H1 (cell line): Measurements from ENCODE around the gene MCF2L2. TPM values are rescaled to one million over a fixed set of nuclear protein-coding genes. Genes with fewer than 3 reads are reported as not detected.

Experiments
- CTCF ChIA-PET: fragments of 300-600 bp; sonication (Branson Sonifier 250); formaldehyde crosslinking; loops from one replicate; lab custom pipeline; 2021; ENCODE audit not compliant: partially characterized antibody; lab: Charles Lee
- POLR2A ChIA-PET: fragments of 300-600 bp; sonication (Branson Sonifier 250); formaldehyde crosslinking; loops from one replicate; lab custom pipeline; 2021; ENCODE audit warnings: inconsistent platforms; ENCODE audit not compliant: partially characterized antibody; lab: Charles Lee
- DNase-seq, 2 experiments: peaks; one replicate each; pipeline versions ENCODE4 v3.0.0 to v3.0.0-alpha.2; 2010 to 2022; ENCODE audit warnings: low spot score in 2 of 2, low read depth in 1 of 2, mixed read lengths in 1 of 2
- FAIRE-seq: peaks from 2 replicates; lab custom pipeline; 2011; peaks lifted over from hg19 to GRCh38; lab: Jason Lieb, UNC
- H2AFZ ChIP-seq: 2 replicates; pipeline ENCODE4 v1.8.1; 2012; ENCODE audit warnings: low read length, inconsistent platforms
- H2AK5ac ChIP-seq: 2 replicates; pipeline ENCODE4 v1.6.1; 2013; ENCODE audit warnings: low read depth, low read length
- H2BK120ac ChIP-seq: replicated peaks from 2 replicates; pipeline ENCODE3; 2013; ENCODE audit warnings: low read depth, low read length, inconsistent platforms
- H2BK12ac ChIP-seq: 2 replicates; pipeline ENCODE4 v1.6.1; 2013; ENCODE audit warnings: low read depth, low read length
- H2BK15ac ChIP-seq: 2 replicates; pipeline ENCODE4 v1.6.1; 2013; ENCODE audit warnings: low read length
- H2BK20ac ChIP-seq: 2 replicates; pipeline ENCODE4 v1.6.1; 2013; ENCODE audit warnings: low read length
- H2BK5ac ChIP-seq: 2 replicates; pipeline ENCODE4 v1.6.1; 2013; ENCODE audit warnings: low read depth, low read length
- H3K14ac ChIP-seq: 2 replicates; pipeline ENCODE4 v1.6.1; 2013; ENCODE audit warnings: inconsistent platforms; ENCODE audit not compliant: insufficient read length
- H3K18ac ChIP-seq: 2 replicates; pipeline ENCODE4 v1.6.1; 2013; ENCODE audit warnings: low read length; ENCODE audit errors: extremely low read depth
- H3K23ac ChIP-seq: 2 replicates; pipeline ENCODE4 v1.6.1; 2013; ENCODE audit warnings: inconsistent platforms; ENCODE audit not compliant: insufficient read length
- H3K23me2 ChIP-seq: 2 replicates; pipeline ENCODE4 v1.6.1; 2013; ENCODE audit warnings: low read depth, low read length
- H3K27ac ChIP-seq: 2 replicates; pipeline ENCODE4 v1.6.1; 2011; ENCODE audit warnings: low read depth, low read length, inconsistent platforms
- H3K27me3 ChIP-seq, 4 experiments: replicated peaks in 1 of 4; 1 replicate in 1 of 4; 2 replicates in 3 of 4; pipeline versions ENCODE4 v1.6.1 to v1.8.1; 2011 to 2013; ENCODE audit warnings: low read length in 3 of 4, mild to moderate bottlenecking in 3 of 4, inconsistent platforms in 2 of 4, mixed read lengths in 2 of 4, moderate library complexity in 1 of 4; ENCODE audit not compliant: control insufficient read depth in 3 of 4, insufficient read depth in 3 of 4; ENCODE audit errors: extremely low read depth in 1 of 4
- H3K36me3 ChIP-seq, 4 experiments: 2 replicates each; pipeline versions ENCODE4 v1.6.1 to v1.8.1; 2011 to 2013; ENCODE audit warnings: mild to moderate bottlenecking in 4 of 4, low read length in 3 of 4, moderate library complexity in 2 of 4, control low read depth in 1 of 4, inconsistent platforms in 1 of 4; ENCODE audit not compliant: insufficient read depth in 4 of 4, control insufficient read depth in 2 of 4
- H3K4ac ChIP-seq: replicated peaks from 2 replicates; pipeline ENCODE3; 2013; ENCODE audit warnings: low read length, low read depth, mixed read lengths, inconsistent platforms; ENCODE audit not compliant: insufficient read length
- H3K4me1 ChIP-seq, 4 experiments: replicated peaks in 1 of 4; 1 replicate in 1 of 4; 2 replicates in 3 of 4; pipeline versions ENCODE4 v1.6.1 to v1.8.1; 2011 to 2013; ENCODE audit warnings: low read length in 3 of 4, inconsistent platforms in 2 of 4, mixed read lengths in 1 of 4; ENCODE audit not compliant: insufficient read depth in 4 of 4, control insufficient read depth in 3 of 4
- H3K4me2 ChIP-seq, 2 experiments: 2 replicates each; pipeline versions ENCODE4 v1.6.1 to v1.8.1; 2011 to 2013; ENCODE audit warnings: low read depth in 2 of 2, low read length in 2 of 2, control low read depth in 1 of 2, inconsistent platforms in 1 of 2, mild to moderate bottlenecking in 1 of 2; ENCODE audit not compliant: insufficient read depth in 1 of 2
- H3K4me3 ChIP-seq, 4 experiments: fragments of 200-600, 300-600 bp in 1 of 4; sonication (generic), shearing (Covaris generic), sonication (Bioruptor Twin) in 1 of 4; 2 replicates each; pipeline versions ENCODE4 v1.5.1 to v1.8.1; 2011 to 2016; ENCODE audit warnings: low read length in 4 of 4, low read depth in 3 of 4, control low read depth in 2 of 4, inconsistent platforms in 2 of 4, mild to moderate bottlenecking in 2 of 4, mixed read lengths in 1 of 4, moderate library complexity in 1 of 4; ENCODE audit not compliant: insufficient read depth in 2 of 4; ENCODE audit errors: extremely low read depth in 1 of 4
- H3K56ac ChIP-seq: replicated peaks from 2 replicates; pipeline ENCODE3; 2013; ENCODE audit warnings: low read depth, mild to moderate bottlenecking, mixed read lengths, low read length, inconsistent platforms; ENCODE audit not compliant: insufficient read length
- H3K79me1 ChIP-seq: 2 replicates; pipeline ENCODE4 v1.6.1; 2013; ENCODE audit warnings: low read depth, low read length, control low read depth
- H3K79me2 ChIP-seq, 2 experiments: 2 replicates each; pipeline versions ENCODE4 v1.6.1 to v1.8.1; 2012 to 2013; ENCODE audit warnings: low read length in 2 of 2, mild to moderate bottlenecking in 2 of 2, inconsistent platforms in 1 of 2; ENCODE audit not compliant: insufficient read depth in 2 of 2, control insufficient read depth in 1 of 2
- H3K9ac ChIP-seq, 4 experiments: replicated peaks in 1 of 4; 1 replicate in 1 of 4; 2 replicates in 3 of 4; pipeline versions ENCODE4 v1.6.1 to v1.8.1; 2011 to 2013; ENCODE audit warnings: low read depth in 3 of 4, low read length in 3 of 4, control low read depth in 2 of 4, mild to moderate bottlenecking in 2 of 4, moderate library complexity in 2 of 4, inconsistent platforms in 1 of 4; ENCODE audit errors: extremely low read depth in 1 of 4
- H3K9me3 ChIP-seq, 2 experiments: 2 replicates each; pipeline versions ENCODE4 v1.6.1 to v1.8.1; 2012 to 2013; ENCODE audit warnings: mild to moderate bottlenecking in 2 of 2, moderate library complexity in 2 of 2, control low read depth in 1 of 2, inconsistent platforms in 1 of 2, low read depth in 1 of 2, low read length in 1 of 2, mixed read lengths in 1 of 2; ENCODE audit not compliant: insufficient read depth in 2 of 2
- H4K20me1 ChIP-seq, 2 experiments: replicated peaks in 1 of 2; 2 replicates each; pipeline versions ENCODE3 to v1.8.1; 2011 to 2013; ENCODE audit warnings: inconsistent platforms in 2 of 2, low read length in 2 of 2, mild to moderate bottlenecking in 1 of 2; ENCODE audit not compliant: insufficient read depth in 2 of 2, control insufficient read depth in 1 of 2
- H4K5ac ChIP-seq: 2 replicates; pipeline ENCODE4 v1.6.1; 2013; ENCODE audit warnings: low read length, low read depth, mixed read lengths, inconsistent platforms; ENCODE audit not compliant: insufficient read length
- H4K8ac ChIP-seq: 2 replicates; pipeline ENCODE4 v1.8.0; 2013; ENCODE audit warnings: mild to moderate bottlenecking, moderate library complexity, low read length, inconsistent platforms; ENCODE audit not compliant: insufficient read depth; ENCODE audit errors: extremely low read depth
- H4K91ac ChIP-seq: replicated peaks from 2 replicates; pipeline ENCODE3; 2013; ENCODE audit warnings: low read length, mixed read lengths, inconsistent platforms; ENCODE audit not compliant: insufficient read length
- BRCA1 ChIP-seq: IDR thresholded peaks from 2 replicates; pipeline ENCODE4 v1.6.1; 2012; ENCODE audit warnings: low read depth, low read length, improper control_type of control experiment
- CHD2 ChIP-seq: IDR thresholded peaks from 2 replicates; pipeline ENCODE4 v1.6.1; 2012; ENCODE audit warnings: low read length, improper control_type of control experiment
- CREB1 ChIP-seq: IDR thresholded peaks from 2 replicates; pipeline ENCODE4 v1.6.1; 2012; ENCODE audit warnings: inconsistent platforms
- CTCF ChIP-seq, 3 experiments: IDR thresholded peaks; 1 replicate in 2 of 3; 2 replicates in 1 of 3; pipeline versions ENCODE4 v1.5.1 to v1.6.1; 2011; ENCODE audit warnings: low read length in 3 of 3, mild to moderate bottlenecking in 3 of 3, inconsistent platforms in 2 of 3, low read depth in 1 of 3, moderate library complexity in 1 of 3; ENCODE audit not compliant: insufficient read depth in 1 of 3; ENCODE audit errors: control extremely low read depth in 1 of 3
- JUND ChIP-seq: IDR thresholded peaks from 2 replicates; pipeline ENCODE4 v1.6.1; 2011; ENCODE audit warnings: mild to moderate bottlenecking, improper control_type of control experiment, low read length
- KDM4A ChIP-seq: IDR thresholded peaks from one replicate; pipeline ENCODE4 v1.7.1; 2012; ENCODE audit warnings: low read depth, mild to moderate bottlenecking, moderate library complexity, low read length, inconsistent platforms; ENCODE audit not compliant: severe bottlenecking
- NANOG ChIP-seq: IDR thresholded peaks from 2 replicates; pipeline ENCODE4 v1.6.1; 2011; ENCODE audit warnings: low read length, low read depth, mild to moderate bottlenecking, inconsistent platforms; ENCODE audit not compliant: insufficient read depth, poor library complexity, severe bottlenecking
- NRF1 ChIP-seq: IDR thresholded peaks from 2 replicates; pipeline ENCODE4 v1.6.1; 2011; ENCODE audit warnings: mild to moderate bottlenecking, low read depth, low read length, improper control_type of control experiment
- POLR2A ChIP-seq, 2 experiments: IDR thresholded peaks; 1 replicate in 1 of 2; 2 replicates in 1 of 2; pipeline ENCODE4 v1.6.1; 2011; ENCODE audit warnings: low read depth in 2 of 2, low read length in 2 of 2, mild to moderate bottlenecking in 2 of 2; ENCODE audit errors: control extremely low read depth in 1 of 2
- RAD21 ChIP-seq, 2 experiments: IDR thresholded peaks in 1 of 2; conservative IDR thresholded peaks in 1 of 2; 2 replicates each; pipeline ENCODE4 v1.6.1; 2011; ENCODE audit warnings: low read depth in 2 of 2, low read length in 2 of 2, improper control_type of control experiment in 1 of 2, inconsistent platforms in 1 of 2, mild to moderate bottlenecking in 1 of 2, moderate library complexity in 1 of 2
- RFX5 ChIP-seq: IDR thresholded peaks from 2 replicates; pipeline ENCODE4 v1.6.1; 2011; ENCODE audit warnings: low read depth, low read length, improper control_type of control experiment, borderline replicate concordance
- SP4 ChIP-seq: IDR thresholded peaks from 2 replicates; pipeline ENCODE4 v1.6.1; 2012; ENCODE audit warnings: low read length, inconsistent platforms
- TEAD4 ChIP-seq: IDR thresholded peaks from 2 replicates; pipeline ENCODE4 v1.6.1; 2012; ENCODE audit warnings: low read depth, low read length, inconsistent platforms, mixed read lengths
- WGBS, 2 experiments: shearing (Covaris generic) in 1 of 2; methylation state at CpG; one replicate each; pipeline versions ENCODE4 v1.1.6 to v1.1.7; 2013 to 2015; ENCODE audit warnings: low lambda C conversion rate in 2 of 2, mixed read lengths in 2 of 2, inconsistent platforms in 1 of 2, low coverage in 1 of 2, missing lambda C conversion rate in 1 of 2; ENCODE audit not compliant: insufficient replicate concordance in 2 of 2, insufficient coverage in 1 of 2, insufficient read length in 1 of 2; ENCODE audit errors: extremely low coverage in 1 of 2, missing lambda C conversion rate in 1 of 2; 5-methylcytosine and 5-hydroxymethylcytosine counted together
- polyA plus RNA-seq, 7 experiments: library from polyadenylated mRNA; depleted of rRNA in 3 of 7; stranded (reverse) in 5 of 7; unstranded in 2 of 7; fragments of >200 nt in 5 of 7; fragments of 200-250 nt in 2 of 7; gene quantifications; 1 replicate in 5 of 7; 2 replicates in 1 of 7; 4 replicates in 1 of 7; pipeline versions ENCODE4 v1.2.1 to v1.2.3, GENCODE V29; 2011 to 2013; ENCODE audit warnings: missing spikeins in 2 of 7, mixed read lengths in 2 of 7
- total RNA-seq: library from RNA; stranded (reverse); fragmentation: NEBNext Ultra II Directional; extraction: Animal tissue kit (Norgen Biotek cat#: 25700); gene quantifications from 2 replicates; pipeline ENCODE4 v1.2.1, GENCODE V29; 2021

The MCF2L2 gene
- total and polyA plus RNA-seq, 2 of the 8 experiments (the other 6 are each of a cell fraction or from before 2014, with no cell fraction given): 4.1 to 13.7 TPM

DNA sequence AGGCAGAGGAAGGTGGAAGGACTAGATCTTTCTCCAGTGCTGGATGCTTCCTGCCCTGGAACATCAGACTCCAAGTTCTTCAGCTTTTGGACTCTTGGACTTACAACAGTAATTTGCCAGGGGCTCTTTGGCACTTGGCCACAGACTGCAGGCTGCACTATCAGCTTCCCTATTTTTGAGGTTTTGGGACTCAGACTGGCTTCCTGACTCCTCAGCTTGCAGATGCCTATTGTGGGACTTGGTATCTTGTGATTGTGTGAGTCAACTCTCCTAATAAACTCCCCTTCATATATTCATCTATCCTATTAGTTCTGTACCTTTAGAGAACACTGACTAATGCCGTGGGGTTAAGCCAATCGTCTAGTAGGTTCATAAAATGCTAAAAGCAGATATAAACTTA lies 184.2 kb downstream of the MCF2L2 start:
- no peaks in the 10 kb centered on the region for H3K23me2 ChIP-seq
- no peak overlapping the region for H3K4me2 ChIP-seq
- peaks cover 15 to 16% of the 10 kb centered on the region in 2 experiments for H3K9me3 ChIP-seq
- H4K91ac ChIP-seq: no peak overlapping the region
- no peak overlapping the region for H3K27ac ChIP-seq
- no peak overlapping the region for H3K23ac ChIP-seq
- H3K79me2 ChIP-seq: no peaks in the 10 kb centered on the region
- POLR2A ChIA-PET: interaction anchor here (0.7 to 1.1 kb wide), 2 partner anchors 153 to 700 kb away, joined by 3 read pairs; no protein-coding TSS in a partner anchor
- peaks cover 3 to 7% (median 4%) of the 10 kb centered on the region in 4 experiments for H3K4me1 ChIP-seq
- WGBS, 2 experiments: 100% methylated on average over 2 of the region's 2 CpGs; no CpG with 5 or more reads in 1 of the 2 experiments
- no peak overlapping the region for H2BK5ac ChIP-seq
- no peak for DNase-seq
- H2BK15ac ChIP-seq: no peak overlapping the region
- H3K9ac ChIP-seq: no peak overlapping the region
- H2AFZ ChIP-seq: no peak overlapping the region
- no peak overlapping the region for H4K5ac ChIP-seq
- no peaks in the 10 kb centered on the region for H3K79me1 ChIP-seq
- H2AK5ac ChIP-seq: no peak overlapping the region
- no peak for FAIRE-seq
- no peak overlapping the region for H3K56ac ChIP-seq
- no peaks in the 10 kb centered on the region for H3K36me3 ChIP-seq
- H2BK12ac ChIP-seq: no peak overlapping the region
- no peaks in the 10 kb centered on the region for H3K27me3 ChIP-seq
- H3K18ac ChIP-seq: no peak overlapping the region
- H3K14ac ChIP-seq: no peak overlapping the region
- no peaks in the 10 kb centered on the region for H4K20me1 ChIP-seq
- H4K8ac ChIP-seq: no peak overlapping the region
- no peak overlapping the region for H3K4ac ChIP-seq
- H2BK120ac ChIP-seq: no peak overlapping the region
- H2BK20ac ChIP-seq: no peak overlapping the region
- H3K4me3 ChIP-seq: no peak overlapping the region
- CTCF ChIA-PET: interaction anchor here (1.5 kb wide), 1 partner anchor 138 kb away, joined by 6 read pairs; no protein-coding TSS in a partner anchor
- no peak for TF ChIP-seq RFX5
- TF ChIP-seq JUND: no peak
- no peak for TF ChIP-seq CTCF (IDR thresholded peaks at IDR 0.05; ENCODE audit: control extremely low read depth in 1 of 3, insufficient read depth in 1 of 3, low read depth in 1 of 3, low read length in 3 of 3)
- no peak for TF ChIP-seq TEAD4
- TF ChIP-seq BRCA1: no peak
- TF ChIP-seq CHD2: no peak
- no peak for TF ChIP-seq NRF1
- TF ChIP-seq POLR2A (IDR thresholded peaks at IDR 0.05; ENCODE audit: control extremely low read depth in 1 of 2, low read depth in 2 of 2, low read length in 2 of 2): no peak
- no peak for TF ChIP-seq SP4
- no peak for TF ChIP-seq RAD21 (IDR thresholded peaks at IDR 0.05 in 1 of 2, conservative IDR thresholded peaks at IDR 0.05 in 1 of 2; ENCODE audit: low read depth in 2 of 2, low read length in 2 of 2)
- no peak for TF ChIP-seq CREB1
- no peak for TF ChIP-seq KDM4A
- TF ChIP-seq NANOG: no peak
